HepG2 (cell line): ENCODE measurements around the gene EPN2. TPM values are rescaled to one million over a fixed set of nuclear protein-coding genes. Genes with fewer than 3 reads are reported as not detected.

Source experiments
- ATAC-seq: fragments of 200-7000 bp; cut with Tn5 transposase; 3 replicates; pipeline ENCODE4 v1.9.1; 2020; ENCODE audit warnings: mild to moderate bottlenecking, moderate library complexity
- BruUV-seq: library from RNA; stranded (reverse); fragments of 400-500 nt; replicated peaks from 2 replicates; lab custom pipeline; 2021; lab: Mats Ljungman, UMichigan
- CTCF ChIA-PET: fragments of 300-600 bp; formaldehyde crosslinking; extraction: SDS; loops from one replicate; lab custom pipeline; 2021; ENCODE audit warnings: low total read pairs, inconsistent platforms, low intra/inter-chr PET ratio; lab: Yijun Ruan, JAX
- POLR2A ChIA-PET: fragments of 350-600 bp; sonication (Branson Sonifier 250); formaldehyde crosslinking; loops from one replicate; lab custom pipeline; 2020; ENCODE audit warnings: antibody characterized with exemption, inconsistent platforms; lab: Yijun Ruan, JAX
- DNase-seq: peaks from one replicate; pipeline ENCODE4 v3.0.0-alpha.2; 2015; ENCODE audit warnings: low spot score
- FAIRE-seq: peaks from 3 replicates; lab custom pipeline; 2011; peaks lifted over from hg19 to GRCh38; lab: Jason Lieb, UNC
- H2AFZ ChIP-seq: one replicate; pipeline ENCODE4 v1.6.1; 2011; ENCODE audit warnings: low read length, inconsistent platforms
- H3K27ac ChIP-seq: fragments of 300-600 bp; 3 replicates; pipeline ENCODE4 v1.8.0; 2011; ENCODE audit warnings: mixed run types, mild to moderate bottlenecking, mixed read lengths, low read length, inconsistent platforms; ENCODE audit not compliant: insufficient read depth; ENCODE audit errors: extremely low read length
- H3K27me3 ChIP-seq, 2 experiments: fragments of 200-600 bp in 1 of 2; 2 replicates in 1 of 2; 3 replicates in 1 of 2; pipeline versions ENCODE4 v1.6.0 to v1.8.0; 2011; ENCODE audit warnings: low read length in 2 of 2, mild to moderate bottlenecking in 2 of 2, moderate library complexity in 2 of 2, inconsistent platforms in 1 of 2; ENCODE audit not compliant: insufficient read depth in 2 of 2, control insufficient read depth in 1 of 2
- H3K36me3 ChIP-seq, 2 experiments: fragments of 200-600 bp in 1 of 2; replicated peaks in 1 of 2; 2 replicates in 1 of 2; 3 replicates in 1 of 2; pipeline versions ENCODE4 v1.5.1 to v1.8.0; 2011; ENCODE audit warnings: low read length in 2 of 2, inconsistent platforms in 1 of 2; ENCODE audit not compliant: insufficient read depth in 2 of 2, control insufficient read depth in 1 of 2
- H3K4me1 ChIP-seq: 2 replicates; pipeline ENCODE4 v1.5.1; 2012; ENCODE audit warnings: low read length, inconsistent platforms; ENCODE audit not compliant: insufficient read depth
- H3K4me2 ChIP-seq: 2 replicates; pipeline ENCODE4 v1.6.0; 2011; ENCODE audit warnings: low read depth, low read length, inconsistent platforms
- H3K4me3 ChIP-seq, 3 experiments: fragments of 200-600 bp in 1 of 3; sonication (generic), shearing (Covaris generic) in 1 of 3; replicated peaks in 1 of 3; 2 replicates each; pipeline ENCODE4 v1.5.1; 2011 to 2016; ENCODE audit warnings: low read length in 3 of 3, inconsistent platforms in 2 of 3, low read depth in 2 of 3, mild to moderate bottlenecking in 2 of 3, control low read depth in 1 of 3, mixed read lengths in 1 of 3; ENCODE audit not compliant: insufficient read depth in 1 of 3
- H3K79me2 ChIP-seq: one replicate; pipeline ENCODE4 v1.6.1; 2011; ENCODE audit warnings: low read length, inconsistent platforms; ENCODE audit not compliant: insufficient read depth
- H3K9ac ChIP-seq: 2 replicates; pipeline ENCODE4 v1.6.0; 2011; ENCODE audit warnings: mild to moderate bottlenecking, low read depth, low read length, inconsistent platforms; ENCODE audit not compliant: insufficient read depth
- H3K9me3 ChIP-seq: 2 replicates; pipeline ENCODE4 v1.5.1; 2012; ENCODE audit warnings: mild to moderate bottlenecking, low read length
- H4K20me1 ChIP-seq: 2 replicates; pipeline ENCODE4 v1.6.0; 2011; ENCODE audit warnings: inconsistent platforms, mild to moderate bottlenecking, low read length, moderate library complexity; ENCODE audit not compliant: insufficient read depth
- RBM39 ChIP-seq: fragments of 200-400 bp; formaldehyde crosslinking; IDR thresholded peaks from one replicate; pipeline ENCODE4 v1.6.1; 2018; ENCODE audit warnings: antibody characterized with exemption, mild to moderate bottlenecking, low read depth, low read length; ENCODE audit not compliant: poor library complexity, severe bottlenecking
- TP53 ChIP-seq: sonication (generic); formaldehyde crosslinking; conservative IDR thresholded peaks from 2 replicates; pipeline ENCODE4 v1.4.0; 2020; ENCODE audit warnings: missing genetic modification reagents
- ZMYM3 ChIP-seq: sonication (generic); formaldehyde crosslinking; IDR thresholded peaks from 2 replicates; pipeline ENCODE4 v1.5.1; 2020; ENCODE audit warnings: mild to moderate bottlenecking, missing genetic modification reagents
- ZNF101 ChIP-seq: sonication (generic); formaldehyde crosslinking; IDR thresholded peaks from 2 replicates; pipeline ENCODE4 v1.4.0; 2020; ENCODE audit warnings: mild to moderate bottlenecking, low read depth, missing genetic modification reagents, borderline replicate concordance
- WGBS: methylation state at CpG from one replicate; pipeline ENCODE4 v1.1.6; 2017; ENCODE audit warnings: low lambda C conversion rate; 5-methylcytosine and 5-hydroxymethylcytosine counted together
- in situ Hi-C: cut with HindIII; loops from 2 replicates; pipeline ENCODE4 v1.10.0; 2017; ENCODE audit warnings: low pct_unique_long_range_greater_than_20kb; ENCODE audit not compliant: extremely low pct_ligation_motif_present
- intact Hi-C: fragments of 100-400 bp; cut with micrococcal nuclease; formaldehyde crosslinking; loops from one replicate; pipeline ENCODE4 v1.10.0; 2022; ENCODE audit not compliant: unreplicated experiment
- polyA plus RNA-seq, 8 experiments: library from polyadenylated mRNA; depleted of rRNA in 3 of 8; stranded (reverse) in 7 of 8; unstranded in 1 of 8; fragments of >200 nt; fragmentation: Illumina TruSeq in 4 of 8; extraction: Trizol in 4 of 8; gene quantifications; 2 replicates each; pipeline versions ENCODE4 v1.2.1 to v1.2.3, GENCODE V29; 2011 to 2016; ENCODE audit warnings: low read depth in 4 of 8, missing spikeins in 1 of 8, mixed read lengths in 1 of 8; ENCODE audit not compliant: insufficient read depth in 1 of 8
- total RNA-seq, 5 experiments: library from RNA; depleted of rRNA; stranded (reverse); fragments of >200 nt; fragmentation: Illumina TruSeq; extraction: Trizol; gene quantifications; 2 replicates each; pipeline ENCODE4 v1.2.3, GENCODE V29; 2016; ENCODE audit warnings: low read depth in 1 of 5
- TF ChIP-seq, protein P1 (sequence below): sonication (generic); formaldehyde crosslinking; IDR thresholded peaks from 2 replicates; pipeline ENCODE4 v1.5.0; 2020; ENCODE audit warnings: mild to moderate bottlenecking, missing genetic modification reagents, moderate library complexity
- TF ChIP-seq, protein P2 (sequence below): sonication (generic); formaldehyde crosslinking; IDR thresholded peaks from 2 replicates; pipeline ENCODE4 v1.5.1; 2020; ENCODE audit warnings: mild to moderate bottlenecking, missing genetic modification reagents, moderate library complexity

The EPN2 gene
- total and polyA plus RNA-seq, 2 of the 13 experiments (the other 11 are each of a cell fraction or from before 2014, with no cell fraction given), result 7.8 to 19.2 TPM

DNA sequence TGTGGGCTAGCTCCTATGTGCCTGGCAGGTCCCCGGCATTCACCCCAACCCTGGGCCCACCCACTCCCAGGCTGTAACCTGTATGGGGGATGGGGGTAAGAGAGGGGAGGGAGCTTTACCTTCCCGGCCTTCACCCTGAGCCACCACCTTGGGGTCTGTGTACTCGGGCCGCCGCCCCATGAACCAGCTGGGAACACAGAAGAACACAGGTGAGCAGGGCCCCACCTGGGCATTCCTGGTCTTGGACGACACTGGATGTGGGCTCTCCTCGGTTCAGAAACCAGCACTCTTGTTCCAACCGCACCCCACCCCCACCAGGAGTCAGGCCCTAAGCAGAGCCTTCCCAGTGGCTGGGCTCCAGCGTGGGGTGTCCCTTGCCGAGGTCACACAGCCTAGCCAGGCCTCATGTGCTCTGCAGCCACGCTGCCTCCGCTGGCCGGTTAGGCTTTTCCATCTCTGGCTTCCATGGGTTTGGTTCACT is 106.5 kb downstream of the EPN2 start:
- intact Hi-C loops (no loop called here), in situ Hi-C loops (no loop called here)
- Histone ChIP-seq H3K4me1 (peaks cover 55% of the 10 kb centered on the region), H3K4me3 (no peak overlapping the region), H3K36me3 (no peaks in the 10 kb centered on the region; a peak in 1 of 5 replicates), H4K20me1 (no peaks in the 10 kb centered on the region), H2AFZ (no peak overlapping the region), H3K79me2 (no peaks in the 10 kb centered on the region), H3K27me3 (no peaks in the 10 kb centered on the region), H3K27ac (peak overlapping the region; percentile 20)
- CTCF ChIA-PET, result no interaction called here
- peak; percentile 18 for ATAC-seq
- POLR2A ChIA-PET, result no interaction called here
- no TSS peak for BruUV-seq
- 96% methylated on average over 7 of the region's 13 CpGs for WGBS
- TF ChIP-seq, protein P1, sequence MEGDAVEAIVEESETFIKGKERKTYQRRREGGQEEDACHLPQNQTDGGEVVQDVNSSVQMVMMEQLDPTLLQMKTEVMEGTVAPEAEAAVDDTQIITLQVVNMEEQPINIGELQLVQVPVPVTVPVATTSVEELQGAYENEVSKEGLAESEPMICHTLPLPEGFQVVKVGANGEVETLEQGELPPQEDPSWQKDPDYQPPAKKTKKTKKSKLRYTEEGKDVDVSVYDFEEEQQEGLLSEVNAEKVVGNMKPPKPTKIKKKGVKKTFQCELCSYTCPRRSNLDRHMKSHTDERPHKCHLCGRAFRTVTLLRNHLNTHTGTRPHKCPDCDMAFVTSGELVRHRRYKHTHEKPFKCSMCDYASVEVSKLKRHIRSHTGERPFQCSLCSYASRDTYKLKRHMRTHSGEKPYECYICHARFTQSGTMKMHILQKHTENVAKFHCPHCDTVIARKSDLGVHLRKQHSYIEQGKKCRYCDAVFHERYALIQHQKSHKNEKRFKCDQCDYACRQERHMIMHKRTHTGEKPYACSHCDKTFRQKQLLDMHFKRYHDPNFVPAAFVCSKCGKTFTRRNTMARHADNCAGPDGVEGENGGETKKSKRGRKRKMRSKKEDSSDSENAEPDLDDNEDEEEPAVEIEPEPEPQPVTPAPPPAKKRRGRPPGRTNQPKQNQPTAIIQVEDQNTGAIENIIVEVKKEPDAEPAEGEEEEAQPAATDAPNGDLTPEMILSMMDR (CRISPR knock-in tag), result peak; percentile 26; the same call in 1 of the 2 replicates
- TF ChIP-seq RBM39 (no peak), ZNF101 (no peak), TP53 (CRISPR knock-in tag) (no peak), ZMYM3 (CRISPR knock-in tag) (0 out of 2 replicates have a peak, but pooled peaks have one; percentile 7)
- TF ChIP-seq, protein P2, sequence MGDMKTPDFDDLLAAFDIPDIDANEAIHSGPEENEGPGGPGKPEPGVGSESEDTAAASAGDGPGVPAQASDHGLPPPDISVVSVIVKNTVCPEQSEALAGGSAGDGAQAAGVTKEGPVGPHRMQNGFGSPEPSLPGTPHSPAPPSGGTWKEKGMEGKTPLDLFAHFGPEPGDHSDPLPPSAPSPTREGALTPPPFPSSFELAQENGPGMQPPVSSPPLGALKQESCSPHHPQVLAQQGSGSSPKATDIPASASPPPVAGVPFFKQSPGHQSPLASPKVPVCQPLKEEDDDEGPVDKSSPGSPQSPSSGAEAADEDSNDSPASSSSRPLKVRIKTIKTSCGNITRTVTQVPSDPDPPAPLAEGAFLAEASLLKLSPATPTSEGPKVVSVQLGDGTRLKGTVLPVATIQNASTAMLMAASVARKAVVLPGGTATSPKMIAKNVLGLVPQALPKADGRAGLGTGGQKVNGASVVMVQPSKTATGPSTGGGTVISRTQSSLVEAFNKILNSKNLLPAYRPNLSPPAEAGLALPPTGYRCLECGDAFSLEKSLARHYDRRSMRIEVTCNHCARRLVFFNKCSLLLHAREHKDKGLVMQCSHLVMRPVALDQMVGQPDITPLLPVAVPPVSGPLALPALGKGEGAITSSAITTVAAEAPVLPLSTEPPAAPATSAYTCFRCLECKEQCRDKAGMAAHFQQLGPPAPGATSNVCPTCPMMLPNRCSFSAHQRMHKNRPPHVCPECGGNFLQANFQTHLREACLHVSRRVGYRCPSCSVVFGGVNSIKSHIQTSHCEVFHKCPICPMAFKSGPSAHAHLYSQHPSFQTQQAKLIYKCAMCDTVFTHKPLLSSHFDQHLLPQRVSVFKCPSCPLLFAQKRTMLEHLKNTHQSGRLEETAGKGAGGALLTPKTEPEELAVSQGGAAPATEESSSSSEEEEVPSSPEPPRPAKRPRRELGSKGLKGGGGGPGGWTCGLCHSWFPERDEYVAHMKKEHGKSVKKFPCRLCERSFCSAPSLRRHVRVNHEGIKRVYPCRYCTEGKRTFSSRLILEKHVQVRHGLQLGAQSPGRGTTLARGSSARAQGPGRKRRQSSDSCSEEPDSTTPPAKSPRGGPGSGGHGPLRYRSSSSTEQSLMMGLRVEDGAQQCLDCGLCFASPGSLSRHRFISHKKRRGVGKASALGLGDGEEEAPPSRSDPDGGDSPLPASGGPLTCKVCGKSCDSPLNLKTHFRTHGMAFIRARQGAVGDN, result peak; percentile 41
- TF ChIP-seq, all 625 proteins: peak for 3
- DNase-seq (no peak), FAIRE-seq (no peak)
- H3K4me2 ChIP-seq, result no peak overlapping the region
- H3K9me3 ChIP-seq, result no peaks in the 10 kb centered on the region
- H3K9ac ChIP-seq, result no peak overlapping the region
